SK-N-MC (cell line): Measurements from ENCODE around the gene PTPN22.

ENCODE experiments used
- EZH2 ChIP-seq: fragments of 200-600 bp; sonication (generic); IDR thresholded peaks from one replicate; pipeline ENCODE4 v1.6.1; 2017; ENCODE audit warnings: antibody characterized with exemption
- FOXP2 ChIP-seq: optimal IDR thresholded peaks from 2 replicates; pipeline ENCODE3; 2011; ENCODE audit warnings: mild to moderate bottlenecking, moderate library complexity; ENCODE audit not compliant: insufficient read depth; ENCODE audit errors: extremely low read length, control extremely low read depth
- POLR2AphosphoS5 ChIP-seq: IDR thresholded peaks from 2 replicates; pipeline ENCODE4 v1.6.1; 2012; ENCODE audit warnings: mild to moderate bottlenecking, low read depth, low read length, borderline replicate concordance

- TF ChIP-seq EZH2: no peak
- no peak for TF ChIP-seq POLR2AphosphoS5
- TF ChIP-seq FOXP2: no peak
These were observed 15.7 kb downstream of the PTPN22 start for GRCh38 chr1:113855630-113856400.
